ENCODE measurements around the gene CABP1. TPM values are rescaled to one million over a fixed set of nuclear protein-coding genes. Genes with fewer than 3 reads are reported as not detected.

Gene CABP1
- total and polyA plus RNA-seq, 10 of the 15 experiments (the other 5 are each of a cell fraction or from before 2014, with no cell fraction given) = 0.16 to 2.4 (median 0.80) TPM; not detected in 2

- H4K20me1 ChIP-seq (ENCODE audit: control insufficient read depth, insufficient read depth) = no peaks in the 10 kb centered on the region
- intact Hi-C loops (cut with micrococcal nuclease; ENCODE audit: unreplicated experiment) = no loop called here
- WGBS (ENCODE audit: insufficient coverage, insufficient replicate concordance, low lambda C conversion rate, missing lambda C conversion rate) = 86% methylated on average over 9 of the region's 9 CpGs
Observed at GRCh38 chr12:120642121-120642520, 1.7 kb downstream of the CABP1 start.

More at GRCh38 chr12:120642121-120642520, 1.7 kb downstream of the CABP1 start:
- Histone ChIP-seq H3K36me3 (ENCODE audit: control insufficient read depth in 2 of 2, insufficient read depth in 2 of 2, low read length in 1 of 2) (no peaks in the 10 kb centered on the region), H3K9ac (ENCODE audit: control insufficient read depth, insufficient read depth, low read length) (no peak overlapping the region), H3K9me3 (replicated peaks; ENCODE audit: control insufficient read depth, insufficient read depth, low read length) (no peaks in the 10 kb centered on the region), H3K27me3 (replicated peaks in 1 of 2; ENCODE audit: control insufficient read depth in 2 of 2, insufficient read depth in 2 of 2, low read length in 1 of 2) (peaks cover 6 to 8% of the 10 kb centered on the region in 2 experiments), H3K4me3 (no peak overlapping the region), H3K27ac (ENCODE audit: control insufficient read depth, insufficient read depth) (no peak overlapping the region), H3K4me2 (ENCODE audit: control insufficient read depth, insufficient read depth) (no peak overlapping the region), H3K79me2 (ENCODE audit: control insufficient read depth, insufficient read depth, low read length) (no peaks in the 10 kb centered on the region), H3K4me1 (ENCODE audit: control insufficient read depth, insufficient read depth, low read length) (no peaks in the 10 kb centered on the region), H2AFZ (ENCODE audit: control insufficient read depth, low read depth, low read length) (no peak overlapping the region)
- no peak for FAIRE-seq
- no peak for DNase-seq (ENCODE audit: low read depth, low spot score)
- no TSS peak for BruUV-seq (replicated peaks)
- ChIA-PET SMC1A (ENCODE audit: uncharacterized antibody, unreplicated experiment) (interaction anchor here (1.2 kb wide), 2 partner anchors 28 to 45 kb away, joined by 3 to 5 read pairs; partner anchors contain the start of gene MLEC), POLR2A (interaction anchor here (0.6 to 0.8 kb wide), 3 partner anchors 48 to 342 kb away, joined by 3 read pairs; no protein-coding TSS in a partner anchor), CTCF (interaction anchor here (0.6 to 14.4 kb wide), 5 partner anchors 16 to 329 kb away, joined by 3 to 454 read pairs (median 5); partner anchors contain the start of gene MLEC), RAD21 (ENCODE audit: unreplicated experiment) (interaction anchor here (0.8 kb wide), 1 partner anchor 23 kb away, joined by 3 read pairs; no protein-coding TSS in a partner anchor)
- no peak for TF ChIP-seq MLLT1 (IDR thresholded peaks at IDR 0.05)
- TF ChIP-seq GATAD2B (conservative IDR thresholded peaks at IDR 0.05; ENCODE audit: low read depth) = no peak
- TF ChIP-seq SUPT20H (IDR thresholded peaks at IDR 0.05; ENCODE audit: borderline replicate concordance, control insufficient read depth, low read depth, low read length) = no peak
- TF ChIP-seq TBL1XR1 (IDR thresholded peaks at IDR 0.05; ENCODE audit: low read depth, low read length) = no peak
- TF ChIP-seq TARDBP (IDR thresholded peaks at IDR 0.05; ENCODE audit: borderline replicate concordance) = no peak
- no peak for TF ChIP-seq SIN3A (IDR thresholded peaks at IDR 0.05; ENCODE audit: low read depth, low read length)
- TF ChIP-seq, protein P1, sequence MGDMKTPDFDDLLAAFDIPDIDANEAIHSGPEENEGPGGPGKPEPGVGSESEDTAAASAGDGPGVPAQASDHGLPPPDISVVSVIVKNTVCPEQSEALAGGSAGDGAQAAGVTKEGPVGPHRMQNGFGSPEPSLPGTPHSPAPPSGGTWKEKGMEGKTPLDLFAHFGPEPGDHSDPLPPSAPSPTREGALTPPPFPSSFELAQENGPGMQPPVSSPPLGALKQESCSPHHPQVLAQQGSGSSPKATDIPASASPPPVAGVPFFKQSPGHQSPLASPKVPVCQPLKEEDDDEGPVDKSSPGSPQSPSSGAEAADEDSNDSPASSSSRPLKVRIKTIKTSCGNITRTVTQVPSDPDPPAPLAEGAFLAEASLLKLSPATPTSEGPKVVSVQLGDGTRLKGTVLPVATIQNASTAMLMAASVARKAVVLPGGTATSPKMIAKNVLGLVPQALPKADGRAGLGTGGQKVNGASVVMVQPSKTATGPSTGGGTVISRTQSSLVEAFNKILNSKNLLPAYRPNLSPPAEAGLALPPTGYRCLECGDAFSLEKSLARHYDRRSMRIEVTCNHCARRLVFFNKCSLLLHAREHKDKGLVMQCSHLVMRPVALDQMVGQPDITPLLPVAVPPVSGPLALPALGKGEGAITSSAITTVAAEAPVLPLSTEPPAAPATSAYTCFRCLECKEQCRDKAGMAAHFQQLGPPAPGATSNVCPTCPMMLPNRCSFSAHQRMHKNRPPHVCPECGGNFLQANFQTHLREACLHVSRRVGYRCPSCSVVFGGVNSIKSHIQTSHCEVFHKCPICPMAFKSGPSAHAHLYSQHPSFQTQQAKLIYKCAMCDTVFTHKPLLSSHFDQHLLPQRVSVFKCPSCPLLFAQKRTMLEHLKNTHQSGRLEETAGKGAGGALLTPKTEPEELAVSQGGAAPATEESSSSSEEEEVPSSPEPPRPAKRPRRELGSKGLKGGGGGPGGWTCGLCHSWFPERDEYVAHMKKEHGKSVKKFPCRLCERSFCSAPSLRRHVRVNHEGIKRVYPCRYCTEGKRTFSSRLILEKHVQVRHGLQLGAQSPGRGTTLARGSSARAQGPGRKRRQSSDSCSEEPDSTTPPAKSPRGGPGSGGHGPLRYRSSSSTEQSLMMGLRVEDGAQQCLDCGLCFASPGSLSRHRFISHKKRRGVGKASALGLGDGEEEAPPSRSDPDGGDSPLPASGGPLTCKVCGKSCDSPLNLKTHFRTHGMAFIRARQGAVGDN (IDR thresholded peaks at IDR 0.05) = no peak
- TF ChIP-seq ZNF24 (IDR thresholded peaks at IDR 0.05) = no peak
- no peak for TF ChIP-seq CHD2 (IDR thresholded peaks at IDR 0.05; ENCODE audit: borderline replicate concordance, low read depth, low read length)
- TF ChIP-seq POLR2A (IDR thresholded peaks at IDR 0.05; ENCODE audit: low read depth, low read length) = no peak
- in situ Hi-C loops (cut with MboI) = no loop called here
- no peak for ATAC-seq
